AG04450 (cell line): ENCODE results near the gene PACSIN1. TPM values are rescaled to one million over a fixed set of nuclear protein-coding genes. Genes with fewer than 3 reads are reported as not detected.
A peak's percentile ranks its signal among the peaks of the same experiment; 100 is the strongest.

Source experiments
- CTCF ChIA-PET: fragments of 300-600, 350-600 bp; formaldehyde crosslinking; extraction: SDS; loops from one replicate; lab custom pipeline; 2022; ENCODE audit warnings: antibody characterized with exemption, inconsistent platforms; lab: Charles Lee
- POLR2A ChIA-PET: fragments of 350-600 bp; formaldehyde crosslinking; extraction: SDS; loops from one replicate; lab custom pipeline; 2021; ENCODE audit warnings: antibody characterized with exemption, inconsistent platforms; lab: Yijun Ruan, JAX
- DNase-seq: peaks from one replicate; pipeline ENCODE4 v3.0.0-alpha.2; 2011; ENCODE audit warnings: low read depth, low spot score
- H3K27ac ChIP-seq: one replicate; pipeline ENCODE4 v1.5.1; 2012; ENCODE audit warnings: low read depth, low read length, control low read depth
- H3K27me3 ChIP-seq: one replicate; pipeline ENCODE4 v1.6.0; 2012; ENCODE audit warnings: low read length; ENCODE audit not compliant: control insufficient read depth, insufficient read depth
- H3K4me3 ChIP-seq: 2 replicates; pipeline ENCODE4 v1.5.1; 2011; ENCODE audit warnings: mild to moderate bottlenecking, low read depth, low read length, control low read depth
- H3K9me3 ChIP-seq: 2 replicates; pipeline ENCODE4 v1.5.1; 2012; ENCODE audit warnings: low read length; ENCODE audit not compliant: control insufficient read depth, insufficient read depth
- polyA plus RNA-seq: library from polyadenylated mRNA; depleted of rRNA; stranded (reverse); fragments of >200 nt; gene quantifications from 2 replicates; pipeline ENCODE4 v1.2.3, GENCODE V29; 2011
- TF ChIP-seq, protein P1 (sequence below): IDR thresholded peaks from 2 replicates; pipeline ENCODE4 v1.5.1; 2011; ENCODE audit warnings: low read depth, low read length, control low read depth, inconsistent platforms

PACSIN1 gene
- polyA plus RNA-seq, 1 experiment: not detected

DNA sequence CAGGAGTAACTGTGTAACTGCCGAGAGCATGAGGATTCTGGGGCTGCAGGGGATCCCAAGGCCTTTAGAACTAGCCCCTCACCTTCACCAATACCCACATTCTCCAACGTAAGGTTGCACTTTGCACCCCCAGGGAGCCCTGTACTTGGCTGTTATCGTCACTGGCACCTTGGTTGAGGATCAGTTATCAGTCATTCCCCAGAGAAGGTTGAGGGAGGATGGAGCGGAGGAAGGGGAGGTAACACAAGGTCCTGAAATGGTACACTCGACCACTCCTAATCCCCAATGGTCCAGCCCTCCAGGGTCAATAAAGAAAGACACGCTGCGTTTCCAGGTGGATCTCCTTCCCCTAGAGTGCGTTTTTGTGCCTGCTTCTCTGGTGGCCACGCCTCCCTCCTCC lies 91.4 kb downstream of the PACSIN1 start:
- Histone ChIP-seq H3K27me3 (peaks cover 5% of the 10 kb centered on the region), H3K4me3 (no peak overlapping the region), H3K9me3 (peaks cover 10% of the 10 kb centered on the region; the same call in 1 of the 2 replicates), H3K27ac (no peak overlapping the region)
- ChIA-PET CTCF (no interaction called here), POLR2A (no interaction called here)
- TF ChIP-seq, protein P1, sequence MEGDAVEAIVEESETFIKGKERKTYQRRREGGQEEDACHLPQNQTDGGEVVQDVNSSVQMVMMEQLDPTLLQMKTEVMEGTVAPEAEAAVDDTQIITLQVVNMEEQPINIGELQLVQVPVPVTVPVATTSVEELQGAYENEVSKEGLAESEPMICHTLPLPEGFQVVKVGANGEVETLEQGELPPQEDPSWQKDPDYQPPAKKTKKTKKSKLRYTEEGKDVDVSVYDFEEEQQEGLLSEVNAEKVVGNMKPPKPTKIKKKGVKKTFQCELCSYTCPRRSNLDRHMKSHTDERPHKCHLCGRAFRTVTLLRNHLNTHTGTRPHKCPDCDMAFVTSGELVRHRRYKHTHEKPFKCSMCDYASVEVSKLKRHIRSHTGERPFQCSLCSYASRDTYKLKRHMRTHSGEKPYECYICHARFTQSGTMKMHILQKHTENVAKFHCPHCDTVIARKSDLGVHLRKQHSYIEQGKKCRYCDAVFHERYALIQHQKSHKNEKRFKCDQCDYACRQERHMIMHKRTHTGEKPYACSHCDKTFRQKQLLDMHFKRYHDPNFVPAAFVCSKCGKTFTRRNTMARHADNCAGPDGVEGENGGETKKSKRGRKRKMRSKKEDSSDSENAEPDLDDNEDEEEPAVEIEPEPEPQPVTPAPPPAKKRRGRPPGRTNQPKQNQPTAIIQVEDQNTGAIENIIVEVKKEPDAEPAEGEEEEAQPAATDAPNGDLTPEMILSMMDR: no peak
- no peak for DNase-seq

DNA sequence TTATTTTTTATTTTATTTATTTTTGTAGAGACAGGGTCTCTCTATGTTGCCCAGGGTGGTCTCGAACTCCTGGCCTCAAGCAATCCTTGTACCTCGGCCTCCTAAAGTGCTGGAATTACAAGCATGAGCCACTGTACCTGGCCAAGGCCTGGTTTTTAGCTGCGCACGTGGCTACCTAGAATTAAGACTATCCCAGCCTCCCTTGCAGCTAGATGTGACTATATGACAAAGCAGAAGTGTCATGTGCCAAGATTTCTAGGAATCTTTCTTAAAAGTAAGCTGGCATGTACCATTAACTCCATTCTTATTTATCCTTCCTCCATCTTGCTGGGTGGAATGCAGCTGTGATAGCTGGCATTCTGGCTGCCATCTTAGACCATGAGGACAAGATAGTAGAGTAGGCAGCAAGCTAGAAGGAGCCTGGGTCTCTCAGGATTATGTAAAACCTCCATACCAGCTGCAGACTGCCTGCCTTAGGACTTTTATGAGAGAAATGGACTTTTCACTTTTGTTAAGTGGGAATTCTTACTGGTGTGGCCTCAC lies 92.4 kb downstream of the PACSIN1 start:
- TF ChIP-seq, protein P1: no peak
- no peak overlapping the region for H3K4me3 ChIP-seq
- H3K9me3 ChIP-seq: peaks cover 10% of the 10 kb centered on the region; the same call in 1 of the 2 replicates
- H3K27me3 ChIP-seq: peaks cover 3% of the 10 kb centered on the region
- DNase-seq: no peak
- CTCF ChIA-PET: interaction anchor here (0.6 kb wide), 1 partner anchor 99 kb away, joined by 3 read pairs; no protein-coding TSS in a partner anchor
- POLR2A ChIA-PET: no interaction called here
- no peak overlapping the region for H3K27ac ChIP-seq

DNA sequence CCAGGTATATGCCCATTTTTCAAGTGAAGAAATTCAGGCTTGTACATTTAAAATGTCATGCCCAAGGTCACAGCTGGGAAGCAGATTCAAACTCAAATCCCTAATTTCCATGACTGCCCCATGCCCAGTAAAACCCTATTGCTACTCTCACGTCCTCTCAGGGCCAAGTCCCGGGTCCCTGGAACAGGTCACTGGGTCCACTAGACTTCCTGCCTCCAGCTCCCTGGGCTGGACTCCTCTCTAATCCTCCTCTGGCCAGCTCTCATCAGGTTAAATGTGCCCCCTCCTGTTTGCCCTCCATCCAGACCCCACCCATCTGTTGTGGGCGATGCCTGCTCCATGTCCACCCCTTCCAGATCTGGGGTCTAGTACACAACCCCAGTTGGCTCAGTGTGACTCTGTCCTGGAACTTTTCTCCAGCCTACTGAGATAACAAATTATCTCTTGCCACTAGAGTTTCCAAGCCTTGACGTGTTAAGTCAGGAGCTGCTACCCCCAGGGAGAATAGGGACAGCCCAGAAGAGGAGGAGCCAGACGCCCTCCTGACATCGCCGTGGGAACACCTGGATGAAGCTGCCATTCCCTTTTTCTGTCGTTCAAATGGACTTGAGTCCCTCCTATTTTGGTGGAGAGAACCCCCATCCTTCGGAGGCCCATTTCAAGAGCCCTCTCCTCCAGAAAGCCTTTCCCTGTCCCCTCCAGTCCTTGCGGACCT lies 93.9 kb downstream of the PACSIN1 start:
- H3K27ac ChIP-seq: no peak overlapping the region
- POLR2A ChIA-PET: interaction anchor here (0.6 to 1.6 kb wide), 2 partner anchors 11 to 288 kb away, joined by 3 to 4 read pairs; no protein-coding TSS in a partner anchor

DNA sequence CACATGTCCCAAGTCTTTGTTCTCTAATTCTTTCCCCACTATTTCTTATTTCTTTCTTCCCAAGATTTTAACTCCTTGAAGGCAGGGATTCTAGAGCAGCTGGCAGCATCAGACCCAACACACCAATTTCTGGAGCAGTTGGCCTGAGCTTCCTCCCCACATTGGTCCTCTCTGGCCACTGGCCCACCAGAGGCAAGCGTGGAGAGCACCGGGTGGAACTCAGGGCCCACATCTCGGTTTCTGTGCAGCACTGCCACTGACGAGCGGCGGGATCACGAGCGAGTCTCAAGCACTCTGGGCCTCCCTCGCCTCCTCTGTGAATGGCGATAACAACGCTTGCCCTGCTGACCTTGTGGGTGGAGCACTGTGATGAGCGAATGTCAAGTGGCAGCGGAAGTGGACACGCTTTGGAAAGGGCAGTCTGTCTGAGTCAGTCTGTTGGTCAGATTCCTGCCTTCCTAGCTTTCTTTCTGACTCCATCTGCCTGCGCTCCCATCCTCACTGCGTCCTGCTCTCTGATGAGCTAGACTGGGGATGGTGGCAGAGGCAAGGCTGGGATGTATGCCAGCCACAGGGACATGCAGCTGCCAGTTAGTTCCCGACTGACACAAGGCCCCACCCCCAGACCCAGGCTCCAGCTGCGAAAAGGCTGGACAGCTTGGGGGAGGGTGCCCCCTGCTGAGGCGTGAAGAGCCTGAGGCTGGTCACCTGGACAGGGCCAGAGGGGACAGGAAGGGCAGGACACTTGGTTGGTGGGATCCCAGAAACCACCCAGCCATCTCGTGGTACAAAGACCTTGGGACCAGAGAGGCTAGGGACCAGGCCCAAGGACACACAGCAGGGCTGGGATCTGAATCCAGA lies 94.7 kb downstream of the PACSIN1 start:
- TF ChIP-seq, protein P1: 0 out of 2 replicates have a peak, but pooled peaks have one; percentile 2
- no peak overlapping the region for H3K4me3 ChIP-seq
- H3K9me3 ChIP-seq: peaks cover 10% of the 10 kb centered on the region; the same call in 1 of the 2 replicates
- H3K27me3 ChIP-seq: peaks cover 6% of the 10 kb centered on the region
- POLR2A ChIA-PET: interaction anchor here (0.6 to 1.6 kb wide), 2 partner anchors 12 to 288 kb away, joined by 3 to 4 read pairs; no protein-coding TSS in a partner anchor
- CTCF ChIA-PET: no interaction called here
- DNase-seq: no peak
- H3K27ac ChIP-seq: no peak overlapping the region

More for the DNA sequence above, 93.9 kb downstream of the PACSIN1 start:
- Histone ChIP-seq H3K27me3 (peaks cover 4% of the 10 kb centered on the region), H3K4me3 (no peak overlapping the region), H3K9me3 (peaks cover 10% of the 10 kb centered on the region; the same call in 1 of the 2 replicates)
- DNase-seq: no peak
- CTCF ChIA-PET: no interaction called here
- TF ChIP-seq, protein P1: no peak
